PC-9 (cell line): ENCODE measurements around the gene VDR.

ENCODE experiments used
- CTCF ChIP-seq: fragments of 200-600 bp; sonication (generic); conservative IDR thresholded peaks from 2 replicates; pipeline ENCODE4 v1.6.1; 2017; ENCODE audit warnings: mixed run types, antibody characterized with exemption, mild to moderate bottlenecking, moderate library complexity
- EZH2 ChIP-seq: fragments of 200-600 bp; sonication (generic); IDR thresholded peaks from 2 replicates; pipeline ENCODE4 v1.8.0; 2017; ENCODE audit warnings: antibody characterized with exemption, low read depth

DNA sequence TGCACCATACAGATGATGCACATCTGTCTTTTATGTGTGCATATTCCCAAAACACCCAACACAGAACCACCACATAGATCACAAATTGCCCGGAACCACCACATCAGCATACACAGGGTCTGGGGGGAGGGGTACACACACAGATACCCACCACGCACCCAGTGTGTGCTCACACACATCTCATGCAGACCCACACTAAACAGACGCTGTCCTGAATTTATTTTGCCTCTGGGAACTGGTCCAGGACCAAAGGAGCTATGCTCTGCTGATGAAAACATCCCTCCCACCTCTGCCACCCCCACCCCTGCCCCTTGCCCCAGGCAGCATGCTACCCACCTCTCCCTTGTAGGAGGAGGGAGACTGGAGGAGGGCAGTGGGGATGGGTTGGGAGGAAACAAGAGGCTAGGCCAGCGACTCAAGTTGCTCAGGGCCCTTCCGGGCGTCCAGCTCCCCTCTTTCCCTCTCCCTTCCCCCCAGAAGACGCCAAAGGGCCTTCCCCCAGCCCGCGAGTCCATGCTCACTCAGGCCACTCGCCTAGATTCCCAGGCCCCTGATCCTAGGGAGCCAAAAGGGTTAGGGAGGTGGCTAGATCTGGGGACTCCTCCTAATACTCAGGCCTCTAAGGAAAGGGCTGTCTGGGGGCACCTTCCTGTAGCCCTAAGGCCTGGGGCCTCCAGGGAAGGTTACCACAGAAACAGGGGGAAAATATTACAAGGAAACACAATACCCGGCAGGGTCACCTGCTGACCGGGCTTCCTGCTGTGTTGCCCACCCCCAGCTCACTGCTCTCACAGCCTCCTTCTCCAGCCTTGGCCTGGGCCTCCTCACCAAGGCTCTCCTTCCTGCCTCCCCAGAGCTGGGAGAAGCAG, 88.2 kb downstream of the VDR start:
- TF ChIP-seq EZH2: no peak
- no peak for TF ChIP-seq CTCF
